Neuron (in vitro differentiated cells): Measurements from ENCODE around the gene SMARCAL1.

Source experiments
- H2AFZ ChIP-seq: one replicate; pipeline ENCODE4 v1.6.1; 2013; ENCODE audit warnings: low read depth, mild to moderate bottlenecking, inconsistent platforms, low read length, moderate library complexity
- H3K27me3 ChIP-seq: one replicate; pipeline ENCODE4 v1.6.1; 2013; ENCODE audit warnings: low read length; ENCODE audit not compliant: insufficient read depth
- H3K36me3 ChIP-seq: one replicate; pipeline ENCODE4 v1.6.1; 2013; ENCODE audit warnings: low read length; ENCODE audit not compliant: insufficient read depth
- H3K4me1 ChIP-seq: one replicate; pipeline ENCODE4 v1.6.1; 2013; ENCODE audit warnings: low read length; ENCODE audit not compliant: insufficient read depth
- H3K4me3 ChIP-seq: 2 replicates; pipeline ENCODE4 v1.5.1; 2013; ENCODE audit warnings: mild to moderate bottlenecking, low read length, moderate library complexity
- H3K9me3 ChIP-seq: one replicate; pipeline ENCODE4 v1.6.1; 2013; ENCODE audit warnings: low read length

The SMARCAL1 gene

DNA sequence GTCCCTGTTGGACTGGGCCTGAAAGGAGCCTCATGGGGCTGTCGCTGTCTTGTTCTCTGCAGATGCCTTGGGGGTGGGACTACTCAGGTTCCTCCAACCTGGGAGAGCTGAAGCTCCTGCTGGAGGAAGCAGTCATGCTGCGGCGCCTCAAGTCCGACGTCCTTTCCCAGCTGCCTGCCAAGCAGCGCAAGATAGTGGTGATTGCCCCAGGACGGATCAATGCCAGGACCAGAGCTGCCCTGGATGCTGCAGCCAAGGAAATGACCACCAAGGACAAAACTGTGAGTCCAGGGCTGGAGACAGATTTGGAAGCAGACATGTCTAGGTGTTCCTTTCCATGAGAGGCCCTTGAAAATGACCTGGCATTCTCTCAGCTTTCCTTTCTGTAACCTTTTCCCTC lies 38.5 kb downstream of the SMARCAL1 start:
- H3K36me3 ChIP-seq = peaks cover 91% of the 10 kb centered on the region
- H3K4me3 ChIP-seq = no peak overlapping the region
- no peaks in the 10 kb centered on the region for H3K27me3 ChIP-seq

DNA sequence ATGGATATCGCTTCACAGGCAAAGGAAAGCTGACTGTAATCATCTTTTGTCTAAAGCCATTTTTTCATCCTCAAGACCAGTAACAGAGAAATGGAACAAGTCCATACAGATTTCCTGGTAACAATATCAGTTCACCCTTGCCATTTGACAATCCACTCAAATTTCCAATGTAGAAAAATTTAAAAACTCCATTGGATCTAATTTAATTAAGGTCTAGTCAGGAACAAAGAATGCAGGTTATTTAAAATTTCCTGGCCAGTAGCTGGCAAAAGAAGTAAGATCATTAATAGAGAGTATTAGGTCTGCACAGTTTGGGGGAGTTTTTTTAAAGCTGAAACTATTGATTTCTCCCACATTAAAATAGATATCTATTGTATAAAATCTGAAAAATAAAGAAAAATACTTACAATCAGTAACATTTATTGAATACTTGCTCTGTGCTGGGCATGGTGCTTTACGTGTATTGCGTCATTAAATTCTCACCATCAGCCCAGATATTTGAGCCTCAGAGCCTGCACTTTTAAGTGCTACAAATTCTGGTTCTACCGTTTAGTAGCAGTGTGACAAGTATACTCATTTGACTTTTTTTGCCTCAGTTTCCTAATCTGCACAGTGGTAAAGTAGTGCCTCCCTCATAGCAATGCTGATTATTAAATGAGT lies 41.8 kb downstream of the SMARCAL1 start:
- peaks cover 58% of the 10 kb centered on the region for H3K36me3 ChIP-seq
- no peak overlapping the region for H2AFZ ChIP-seq
- H3K4me3 ChIP-seq = no peak overlapping the region
- peaks cover 12% of the 10 kb centered on the region for H3K9me3 ChIP-seq
- H3K27me3 ChIP-seq = no peaks in the 10 kb centered on the region
- H3K4me1 ChIP-seq = no peaks in the 10 kb centered on the region

More for the DNA sequence above, 38.5 kb downstream of the SMARCAL1 start:
- H3K4me1 ChIP-seq = no peaks in the 10 kb centered on the region
- H3K9me3 ChIP-seq = peaks cover 23% of the 10 kb centered on the region
- no peak overlapping the region for H2AFZ ChIP-seq

DNA sequence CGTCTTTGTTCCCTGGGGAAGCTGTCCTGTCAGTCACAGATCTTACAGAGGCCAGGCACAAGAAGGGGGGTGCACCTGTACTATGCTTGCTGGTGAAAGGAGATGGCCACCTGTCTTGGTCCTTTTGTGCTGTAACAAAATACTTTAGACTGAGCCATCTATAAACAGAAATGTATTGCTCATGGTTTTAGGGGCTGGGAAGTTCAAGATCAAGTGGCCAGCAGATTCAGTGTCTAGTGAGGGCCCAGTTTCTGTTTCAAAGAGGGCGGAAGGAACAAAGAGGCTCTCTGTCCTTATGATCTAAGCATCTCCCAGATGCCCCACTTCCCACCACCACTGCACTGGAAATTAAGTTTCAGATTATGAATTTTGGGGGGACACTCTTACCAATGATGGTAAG lies 50.9 kb downstream of the SMARCAL1 start:
- H3K27me3 ChIP-seq = no peaks in the 10 kb centered on the region
- no peaks in the 10 kb centered on the region for H3K4me1 ChIP-seq
- H2AFZ ChIP-seq = no peak overlapping the region
- H3K9me3 ChIP-seq = no peaks in the 10 kb centered on the region
- H3K36me3 ChIP-seq = peaks cover 18% of the 10 kb centered on the region
- H3K4me3 ChIP-seq = no peak overlapping the region

DNA sequence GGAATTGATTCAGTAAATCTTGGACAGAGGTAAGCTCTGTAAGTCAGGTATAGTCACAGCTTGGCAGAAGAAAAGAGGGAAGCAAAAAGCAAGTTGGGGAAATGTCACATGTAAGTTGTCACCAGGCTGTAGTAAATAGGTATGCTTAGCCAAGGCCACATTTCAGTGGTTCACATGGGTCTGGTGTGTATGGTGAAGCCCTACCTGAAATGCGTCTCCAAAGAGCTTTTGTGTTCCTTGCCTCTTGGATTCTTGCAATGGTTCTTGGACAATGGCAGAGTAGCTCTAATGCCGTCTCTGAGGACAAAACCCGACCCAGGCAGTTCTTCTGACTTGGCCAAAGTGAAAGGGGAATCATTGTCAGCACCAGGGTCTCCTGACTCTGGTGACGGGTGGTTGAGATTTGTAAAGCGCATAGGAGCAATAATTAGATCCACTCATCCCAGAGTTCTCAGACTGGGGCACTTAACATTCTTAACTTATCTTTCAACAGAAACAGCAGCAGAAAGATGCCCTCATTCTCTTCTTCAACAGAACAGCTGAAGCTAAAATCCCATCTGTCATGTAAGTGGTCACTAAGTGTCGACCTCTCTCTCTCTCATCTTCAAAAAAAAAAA lies 51.9 kb downstream of the SMARCAL1 start:
- Histone ChIP-seq H3K4me1 (no peaks in the 10 kb centered on the region), H3K27me3 (no peaks in the 10 kb centered on the region), H3K9me3 (no peaks in the 10 kb centered on the region), H3K36me3 (peaks cover 21% of the 10 kb centered on the region), H3K4me3 (no peak overlapping the region), H2AFZ (no peak overlapping the region)

DNA sequence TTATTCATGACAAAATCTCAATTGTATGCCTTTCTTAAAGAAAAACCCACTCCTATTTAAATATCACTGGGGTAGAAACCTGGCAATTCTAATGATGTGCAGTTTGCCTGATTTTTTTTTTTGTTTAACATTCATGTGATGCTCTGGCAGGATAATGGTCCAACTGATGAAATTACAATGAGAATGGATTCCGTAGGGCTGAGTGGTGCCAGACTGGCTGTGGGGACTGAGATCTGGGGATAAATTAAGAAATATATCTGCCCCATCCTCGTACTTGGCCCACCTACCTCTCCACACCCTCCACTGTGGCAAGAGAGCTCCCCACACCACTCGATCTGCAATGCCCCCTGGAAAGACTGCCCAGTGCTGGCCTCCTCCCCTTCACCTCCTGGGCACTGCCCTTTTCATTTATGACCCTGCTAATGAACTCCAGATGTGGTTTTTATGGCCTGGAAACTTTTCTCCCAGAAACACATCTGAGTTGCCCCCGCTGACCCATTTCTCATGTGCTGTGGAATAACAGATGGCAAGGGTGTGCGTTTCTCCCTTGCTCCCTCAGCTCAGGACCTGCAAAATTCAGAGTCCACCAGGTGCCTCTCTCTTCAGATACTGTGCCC lies 53.4 kb downstream of the SMARCAL1 start:
- H3K9me3 ChIP-seq = no peaks in the 10 kb centered on the region
- no peaks in the 10 kb centered on the region for H3K4me1 ChIP-seq
- H3K36me3 ChIP-seq = peaks cover 28% of the 10 kb centered on the region
- no peak overlapping the region for H3K4me3 ChIP-seq
- H2AFZ ChIP-seq = no peak overlapping the region
- H3K27me3 ChIP-seq = no peaks in the 10 kb centered on the region

DNA sequence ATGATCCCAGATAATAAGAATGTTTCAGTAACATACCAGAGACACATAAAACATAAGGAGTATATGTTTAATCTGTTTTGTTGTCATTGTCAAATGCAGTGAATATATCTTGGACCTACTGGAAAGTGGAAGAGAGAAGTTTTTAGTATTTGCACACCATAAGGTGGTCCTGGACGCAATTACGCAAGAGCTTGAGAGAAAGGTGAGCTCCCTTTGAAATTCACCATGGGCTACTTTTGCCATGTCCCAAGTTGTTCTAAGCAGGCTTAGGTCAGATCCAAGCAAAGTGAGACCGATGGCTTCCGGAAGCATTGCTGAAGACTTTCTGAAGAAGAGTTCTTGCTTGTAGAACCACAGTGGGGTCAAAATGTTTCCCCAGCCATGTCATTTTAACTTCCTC lies 55.6 kb downstream of the SMARCAL1 start:
- Histone ChIP-seq H3K36me3 (peaks cover 32% of the 10 kb centered on the region), H3K9me3 (no peaks in the 10 kb centered on the region), H3K4me1 (no peaks in the 10 kb centered on the region), H3K27me3 (no peaks in the 10 kb centered on the region), H3K4me3 (no peak overlapping the region), H2AFZ (no peak overlapping the region)

DNA sequence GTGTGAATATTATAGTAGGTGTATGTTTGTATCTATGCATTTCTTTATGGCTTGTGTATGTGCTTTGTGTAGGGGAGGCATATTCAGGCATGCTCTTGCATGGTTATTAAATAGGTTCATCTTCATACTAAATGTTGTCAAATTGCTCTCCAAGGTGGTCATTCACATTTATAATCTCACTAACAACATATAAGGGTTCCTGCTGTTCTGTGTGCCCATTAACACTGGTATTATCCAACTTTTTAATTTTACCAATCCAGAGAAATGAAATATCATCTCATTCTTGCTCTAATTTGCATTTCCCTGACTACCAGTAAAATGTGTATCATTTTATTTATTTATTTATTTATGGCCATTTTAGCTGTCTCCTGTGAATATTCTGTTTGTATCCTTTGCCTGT lies 57.4 kb downstream of the SMARCAL1 start:
- no peaks in the 10 kb centered on the region for H3K9me3 ChIP-seq
- H3K27me3 ChIP-seq = no peaks in the 10 kb centered on the region
- no peaks in the 10 kb centered on the region for H3K4me1 ChIP-seq
- H2AFZ ChIP-seq = no peak overlapping the region
- H3K4me3 ChIP-seq = no peak overlapping the region
- peaks cover 33% of the 10 kb centered on the region for H3K36me3 ChIP-seq

DNA sequence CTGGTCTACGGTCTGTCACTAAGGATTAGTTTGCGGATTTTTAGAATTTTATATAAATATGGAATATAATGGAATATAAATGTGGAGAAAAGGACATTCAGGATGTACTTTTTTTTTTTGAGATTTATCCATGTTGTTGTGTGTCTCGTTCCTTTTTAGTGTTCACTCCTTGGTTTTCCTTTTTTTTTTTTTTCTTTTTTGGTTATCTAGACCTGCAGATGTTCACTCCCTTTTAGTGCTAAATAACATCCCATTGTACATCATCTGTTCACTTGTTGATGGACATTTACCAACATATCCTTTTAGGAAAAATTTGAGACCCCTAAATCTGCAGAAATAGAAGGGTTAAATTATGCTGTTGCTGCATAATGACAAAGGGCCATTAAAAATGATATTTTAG lies 60.9 kb downstream of the SMARCAL1 start:
- no peak overlapping the region for H3K4me3 ChIP-seq
- no peaks in the 10 kb centered on the region for H3K27me3 ChIP-seq
- no peaks in the 10 kb centered on the region for H3K4me1 ChIP-seq
- H3K9me3 ChIP-seq = no peaks in the 10 kb centered on the region
- H2AFZ ChIP-seq = no peak overlapping the region
- peaks cover 43% of the 10 kb centered on the region for H3K36me3 ChIP-seq

DNA sequence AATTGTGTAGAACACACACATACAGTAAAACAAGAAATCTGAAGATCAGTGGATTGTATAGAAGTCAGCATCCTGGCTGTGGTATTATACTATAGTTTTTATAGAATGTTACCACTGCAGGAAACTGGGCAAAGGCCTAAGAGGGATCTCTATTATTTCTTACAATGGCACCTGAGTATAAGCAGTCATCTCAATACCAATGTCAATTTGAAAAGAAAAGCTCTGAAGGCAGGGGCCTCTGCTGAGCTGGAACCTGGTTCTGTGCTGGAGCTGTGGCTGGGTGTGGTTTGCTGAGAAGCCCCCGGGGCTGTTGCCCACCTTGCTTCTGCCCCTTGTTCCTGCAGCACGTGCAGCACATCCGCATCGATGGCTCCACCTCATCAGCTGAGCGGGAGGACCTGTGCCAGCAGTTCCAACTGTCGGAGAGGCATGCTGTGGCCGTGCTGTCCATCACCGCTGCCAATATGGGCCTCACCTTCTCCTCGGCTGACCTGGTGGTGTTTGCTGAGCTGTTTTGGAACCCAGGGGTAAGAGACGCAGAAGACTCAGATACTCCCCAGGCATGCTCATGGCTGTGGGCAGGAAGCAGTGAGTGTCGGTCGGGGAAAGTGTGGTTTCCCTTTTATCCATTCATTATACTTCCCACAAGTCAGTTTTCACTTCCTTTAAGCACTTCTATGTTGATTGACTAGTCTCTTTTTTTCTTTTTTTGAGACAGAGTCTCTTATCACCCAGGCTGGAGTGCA lies 62.8 kb downstream of the SMARCAL1 start:
- Histone ChIP-seq H3K36me3 (peaks cover 51% of the 10 kb centered on the region), H3K4me3 (no peak overlapping the region), H2AFZ (no peak overlapping the region), H3K27me3 (no peaks in the 10 kb centered on the region), H3K9me3 (no peaks in the 10 kb centered on the region), H3K4me1 (no peaks in the 10 kb centered on the region)

DNA sequence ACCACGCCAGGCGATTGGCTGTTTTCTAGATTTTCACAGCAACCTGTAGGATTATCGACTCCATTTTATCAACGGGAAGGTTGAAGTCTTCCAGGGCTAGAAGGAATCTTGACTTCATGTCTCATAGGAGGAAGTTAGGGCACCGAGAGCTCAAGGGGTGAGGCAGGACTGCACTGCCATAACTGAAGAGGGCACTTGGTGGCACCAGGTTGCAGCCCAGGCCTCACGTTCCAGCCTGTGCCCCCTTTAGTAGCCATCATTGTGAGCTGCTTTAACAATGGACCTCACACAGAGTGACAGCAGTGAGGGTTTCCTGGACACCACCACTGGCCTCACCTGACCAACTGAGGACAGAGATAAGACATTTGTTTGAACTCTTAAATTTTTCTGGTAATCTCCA lies 63.5 kb downstream of the SMARCAL1 start:
- H3K9me3 ChIP-seq = no peaks in the 10 kb centered on the region
- no peaks in the 10 kb centered on the region for H3K27me3 ChIP-seq
- H3K4me1 ChIP-seq = no peaks in the 10 kb centered on the region
- peaks cover 51% of the 10 kb centered on the region for H3K36me3 ChIP-seq
- H2AFZ ChIP-seq = no peak overlapping the region
- H3K4me3 ChIP-seq = no peak overlapping the region

DNA sequence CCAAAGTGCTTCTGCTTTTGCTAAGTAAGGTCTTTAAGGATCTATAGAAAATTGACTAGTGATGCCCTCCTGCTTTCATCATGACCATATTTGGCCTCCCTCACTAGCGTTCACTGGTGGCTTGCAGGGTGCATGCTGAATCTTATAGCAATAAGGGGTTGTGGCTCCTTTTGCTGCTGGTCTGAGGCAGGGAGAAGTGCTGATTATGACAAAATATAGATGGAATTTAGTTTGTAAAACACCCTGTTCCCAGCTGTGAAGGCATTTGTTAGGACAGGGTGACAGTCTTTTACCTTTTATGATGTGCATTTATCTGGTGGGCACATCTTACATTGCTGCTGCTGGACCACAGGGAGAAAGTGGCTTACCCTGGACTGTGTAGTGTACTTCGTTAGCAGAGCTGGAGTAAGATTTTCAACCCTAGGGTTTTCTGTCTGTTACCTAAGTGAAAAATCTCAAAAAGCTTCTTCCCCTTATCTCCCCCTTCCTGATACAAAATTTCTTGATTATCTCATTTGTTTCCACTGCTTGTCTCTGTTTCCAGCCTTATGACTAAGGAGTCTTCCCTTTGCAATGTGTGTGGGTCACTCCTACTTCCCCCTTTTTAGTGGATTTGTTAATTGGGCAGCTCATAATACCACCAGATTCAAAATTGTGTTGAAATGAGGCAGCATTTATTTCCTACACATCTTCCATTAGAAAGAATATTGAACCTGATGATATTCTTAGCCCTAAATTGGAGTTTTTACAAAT lies 65.2 kb downstream of the SMARCAL1 start:
- H3K4me1 ChIP-seq = no peaks in the 10 kb centered on the region
- H3K4me3 ChIP-seq = no peak overlapping the region
- peaks cover 53% of the 10 kb centered on the region for H3K36me3 ChIP-seq
- no peaks in the 10 kb centered on the region for H3K27me3 ChIP-seq
- H3K9me3 ChIP-seq = no peaks in the 10 kb centered on the region
- H2AFZ ChIP-seq = no peak overlapping the region

DNA sequence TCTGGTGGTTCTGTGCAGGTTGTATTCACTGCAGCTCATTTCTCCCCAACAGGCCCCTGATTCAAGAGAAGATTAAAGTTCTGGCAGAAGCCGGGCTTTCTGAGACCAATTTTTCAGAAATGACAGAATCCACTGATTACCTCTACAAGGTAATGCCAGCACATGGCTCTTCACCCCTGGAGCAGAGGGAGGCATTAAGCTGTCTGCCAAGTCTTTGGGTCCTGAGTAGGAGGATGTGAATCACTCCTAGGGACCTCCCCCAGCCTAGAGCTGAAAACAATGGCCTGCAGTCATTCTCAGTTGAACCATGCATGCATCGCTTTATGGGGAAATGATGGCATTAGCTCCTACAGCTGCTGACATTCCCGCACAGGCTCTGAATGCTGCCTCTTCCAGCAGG lies 65.9 kb downstream of the SMARCAL1 start:
- Histone ChIP-seq H3K36me3 (peaks cover 58% of the 10 kb centered on the region), H3K9me3 (no peaks in the 10 kb centered on the region), H3K27me3 (no peaks in the 10 kb centered on the region)

DNA sequence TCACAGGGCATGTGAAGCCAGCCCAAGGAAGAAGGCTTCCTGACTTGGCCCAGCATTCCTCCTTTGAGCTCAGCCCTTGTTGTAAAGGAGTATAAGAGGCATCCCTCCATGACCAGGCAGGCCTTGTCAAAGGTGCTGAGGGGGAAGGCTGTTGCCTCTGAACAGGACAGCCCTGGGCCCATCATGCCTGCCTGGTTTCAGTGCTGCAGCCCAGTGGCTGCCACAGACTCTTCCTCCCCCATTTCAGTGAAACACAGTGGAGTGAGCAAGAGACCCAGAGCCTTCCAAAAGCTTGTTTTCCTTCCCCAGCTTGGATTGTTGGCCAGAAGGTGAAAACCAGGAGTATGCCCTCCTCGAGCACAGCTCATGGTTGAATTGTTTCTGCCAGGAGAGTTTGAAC lies 66.5 kb downstream of the SMARCAL1 start:
- no peaks in the 10 kb centered on the region for H3K9me3 ChIP-seq
- H3K4me1 ChIP-seq = no peaks in the 10 kb centered on the region
- peaks cover 62% of the 10 kb centered on the region for H3K36me3 ChIP-seq
- no peak overlapping the region for H3K4me3 ChIP-seq
- no peaks in the 10 kb centered on the region for H3K27me3 ChIP-seq
- H2AFZ ChIP-seq = no peak overlapping the region

More for the DNA sequence above, 65.9 kb downstream of the SMARCAL1 start:
- H3K4me1 ChIP-seq = no peaks in the 10 kb centered on the region
- H2AFZ ChIP-seq = no peak overlapping the region
- no peak overlapping the region for H3K4me3 ChIP-seq
